NAMALWA (cell line): ENCODE data around the gene HPSE2.

Source experiments
- DNase-seq: peaks from one replicate; pipeline ENCODE4 v3.0.0-alpha.2; 2015; ENCODE audit warnings: low spot score

HPSE2 gene

DNA sequence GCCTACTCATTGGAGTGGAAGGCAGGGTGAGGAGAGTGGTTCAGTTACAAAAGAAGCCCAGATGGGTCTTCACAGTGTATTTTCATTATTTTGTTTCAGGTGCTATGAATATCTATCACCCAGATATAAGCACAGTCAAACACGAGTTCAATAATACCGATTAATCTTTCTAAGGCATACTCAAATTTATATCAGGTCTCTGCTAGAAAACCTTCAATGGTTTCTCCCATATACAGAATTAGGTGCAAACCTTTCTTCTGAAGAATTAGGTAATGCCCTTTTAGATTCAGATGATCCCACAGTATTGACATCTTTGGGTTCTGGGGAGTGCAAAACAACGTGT, 774.2 kb downstream of the HPSE2 start:
- no peak for DNase-seq

DNA sequence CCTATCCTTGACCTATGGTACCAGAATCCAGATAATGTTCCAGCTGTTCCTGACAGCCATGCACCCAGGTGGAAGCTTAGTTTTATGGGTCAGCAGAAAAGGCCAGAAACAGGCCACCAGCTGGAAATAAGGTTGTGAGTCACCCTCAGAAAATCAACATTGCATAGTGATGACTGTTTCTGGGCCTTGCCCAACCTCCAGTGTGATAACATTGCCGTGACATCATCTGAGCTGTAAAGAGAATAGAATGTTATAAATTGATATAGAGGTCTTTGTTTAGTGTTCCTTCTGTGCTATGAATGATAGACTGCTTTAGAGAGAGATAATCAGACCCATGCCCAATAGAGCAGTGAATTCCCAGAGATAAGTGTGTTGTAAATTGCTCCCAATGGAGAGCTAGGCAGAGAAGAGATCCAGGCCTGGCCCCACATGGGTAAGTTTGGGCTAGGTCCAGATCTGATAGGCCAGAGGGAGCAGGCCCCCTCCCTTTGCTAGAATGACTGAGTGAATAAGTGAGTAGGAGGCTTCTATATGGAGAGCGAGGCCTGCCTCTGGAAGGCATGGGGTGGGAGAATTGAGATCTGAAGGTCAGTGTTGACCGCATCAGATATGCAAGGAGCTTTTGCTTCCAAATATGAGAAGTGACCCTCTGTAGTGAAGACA, 774.7 kb downstream of the HPSE2 start:
- DNase-seq, result no peak

DNA sequence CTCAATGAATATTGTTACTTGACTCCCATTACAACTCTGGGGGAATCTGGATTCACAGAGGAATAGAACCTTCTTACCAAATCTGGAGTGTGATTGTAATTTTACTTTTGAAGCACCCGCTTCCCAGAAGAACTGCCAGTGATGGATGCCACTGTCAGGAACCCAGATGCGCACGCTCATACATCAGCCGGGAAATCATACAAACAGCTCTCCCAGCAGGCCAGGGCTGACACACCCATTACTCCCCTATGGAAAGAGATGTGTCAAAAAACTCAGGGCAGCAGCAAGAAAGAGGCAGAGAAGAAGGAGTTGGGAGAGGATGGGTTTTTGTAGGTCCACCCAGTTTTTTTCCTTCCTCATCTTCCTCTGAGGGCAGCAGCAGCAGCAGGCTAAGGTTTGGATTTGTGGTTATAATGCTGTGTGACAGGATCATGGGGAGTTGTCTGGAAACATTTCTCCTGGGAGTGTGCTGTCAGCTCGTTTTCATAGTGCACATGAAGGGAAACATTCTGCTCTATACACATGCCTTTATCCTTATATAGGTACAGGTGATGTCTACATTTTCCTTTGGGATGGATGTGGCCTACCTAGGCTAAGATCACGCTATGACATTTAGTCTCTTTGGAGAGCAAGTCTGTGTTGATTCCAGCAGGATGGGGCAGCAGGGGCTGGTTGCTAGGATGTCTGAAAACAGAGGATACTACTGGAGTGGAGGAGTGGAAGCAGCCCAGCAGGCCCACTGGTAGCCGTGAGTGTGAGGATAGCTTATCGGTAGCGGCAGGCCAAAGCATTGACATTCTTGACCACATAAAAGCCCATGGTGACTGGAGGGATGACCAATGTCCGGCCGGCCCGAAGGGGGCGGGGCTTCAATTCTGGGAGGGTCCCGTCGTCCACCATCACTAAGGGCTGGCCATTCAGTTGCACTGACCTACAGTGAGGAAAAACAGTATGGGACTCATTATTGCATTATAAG, 776.6 kb downstream of the HPSE2 start:
- no peak for DNase-seq

DNA sequence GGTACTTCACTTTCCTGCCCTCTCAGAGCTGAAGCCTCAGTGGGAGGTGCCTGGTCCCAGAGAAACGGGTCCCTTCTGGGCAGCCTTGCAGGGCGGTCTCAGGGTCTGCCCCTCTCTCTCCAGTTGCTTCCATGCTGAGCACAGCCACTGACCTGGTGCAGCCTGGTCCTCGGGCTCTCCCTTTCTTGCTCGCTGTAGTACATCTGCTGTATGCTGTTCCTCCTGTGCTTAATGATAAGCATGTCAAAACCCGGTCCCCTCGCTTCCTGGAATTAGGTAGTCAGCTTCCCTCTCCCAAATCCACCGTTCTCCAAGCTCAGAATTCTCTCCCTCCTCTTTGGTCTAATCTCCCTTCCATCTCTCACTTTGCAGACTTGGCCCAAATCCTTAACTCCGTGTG, 777.9 kb downstream of the HPSE2 start:
- DNase-seq, result no peak

DNA sequence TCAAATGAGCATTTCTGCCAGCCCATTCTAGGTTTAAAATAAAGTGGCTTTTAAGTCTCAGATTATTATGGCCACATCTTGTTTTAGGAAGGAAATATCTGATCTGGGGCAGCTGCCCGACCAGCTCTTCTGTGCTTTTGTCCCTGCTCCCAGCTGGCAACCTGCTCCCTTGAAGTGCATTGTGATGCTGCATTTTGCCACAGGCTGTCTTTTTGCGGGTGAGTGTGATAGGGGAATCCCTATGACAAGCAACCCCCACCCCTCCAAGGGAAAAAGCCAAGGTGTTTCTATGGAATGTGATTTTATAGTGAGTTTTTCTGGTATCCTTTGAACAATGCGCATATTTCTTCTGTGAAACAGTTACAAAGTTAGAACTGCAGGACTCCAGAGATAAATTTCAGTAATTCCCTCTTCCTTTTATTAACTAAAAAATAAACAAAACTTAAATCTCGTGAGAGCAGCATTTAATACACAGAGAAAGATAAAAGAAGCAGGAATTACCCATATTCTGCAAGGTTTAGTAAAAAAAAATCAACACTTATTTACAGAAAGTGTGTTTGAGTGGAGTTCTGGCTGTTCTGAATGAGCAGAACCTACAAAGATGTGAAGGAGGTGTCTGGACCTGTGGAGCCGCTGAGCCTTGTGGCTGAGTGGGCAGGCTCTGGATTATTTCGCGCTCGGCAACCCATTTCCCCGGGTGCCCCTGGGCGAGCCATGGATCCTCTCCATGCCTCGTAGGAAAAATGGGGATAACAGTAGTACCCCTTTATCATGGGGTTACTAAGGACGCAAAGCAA, 778.8 kb downstream of the HPSE2 start:
- DNase-seq, result no peak

DNA sequence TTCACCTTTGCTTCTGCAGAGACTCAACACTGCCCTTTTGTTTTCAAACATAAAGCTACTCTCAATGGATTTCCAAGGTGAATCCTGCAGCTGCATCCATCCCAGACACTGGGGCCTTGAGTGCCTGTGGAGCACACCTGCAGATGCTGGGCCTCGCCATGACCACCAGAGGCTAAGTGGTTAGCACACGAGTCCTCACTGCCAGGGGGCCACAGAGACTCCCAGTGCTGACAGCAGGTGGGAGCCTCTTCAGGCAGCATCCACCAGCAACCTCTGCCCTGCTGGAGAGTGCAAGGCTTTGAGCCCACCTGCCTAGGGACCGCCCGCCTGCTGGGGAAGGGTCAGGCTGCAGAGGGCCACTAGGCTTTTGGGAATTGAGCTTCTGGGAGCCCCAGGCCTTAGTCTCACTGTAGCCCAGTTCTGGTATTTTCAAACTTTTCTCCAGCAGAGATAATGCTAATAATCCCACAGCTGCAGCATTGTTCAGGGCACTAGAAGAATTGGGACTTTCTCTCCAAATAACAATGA, 779.5 kb downstream of the HPSE2 start:
- DNase-seq, result no peak

DNA sequence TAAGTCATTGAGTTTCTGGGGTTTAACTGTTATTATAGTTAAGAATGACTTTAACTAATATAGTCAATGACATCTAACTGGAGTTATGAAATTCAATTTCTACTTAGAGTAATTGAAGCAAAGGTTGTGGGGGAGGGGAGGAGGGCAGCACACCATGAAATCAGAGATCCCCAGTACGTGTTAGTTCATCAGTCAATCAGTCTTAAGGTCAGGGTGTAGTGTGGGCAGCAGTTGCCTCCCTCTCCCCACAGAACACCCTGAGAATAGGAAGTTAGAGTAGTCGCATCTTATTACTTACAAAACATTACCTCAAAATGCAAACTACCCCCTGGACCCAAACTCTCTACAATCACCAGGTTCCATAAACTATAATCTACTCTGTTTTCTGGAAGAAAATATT, 781.9 kb downstream of the HPSE2 start:
- no peak for DNase-seq

DNA sequence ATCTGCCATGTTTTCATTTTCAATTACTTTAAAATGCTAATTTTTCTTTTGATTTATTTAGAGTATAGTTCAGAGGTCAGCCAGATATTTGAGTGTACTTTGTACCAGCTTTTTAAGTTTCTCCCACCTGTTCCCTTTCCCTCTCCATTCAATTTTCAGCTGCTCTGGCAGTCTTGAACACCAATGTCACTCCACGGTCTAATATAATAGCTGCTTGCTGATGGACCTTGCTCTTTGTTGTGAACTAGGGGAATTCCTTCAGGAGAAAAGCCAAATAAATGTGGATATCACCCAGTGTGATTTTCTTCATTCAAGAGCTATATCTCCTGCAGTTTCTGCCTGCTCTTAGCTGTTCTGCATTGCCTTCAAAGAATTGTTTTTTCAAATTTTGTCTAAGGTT, 785.0 kb downstream of the HPSE2 start:
- no peak for DNase-seq

DNA sequence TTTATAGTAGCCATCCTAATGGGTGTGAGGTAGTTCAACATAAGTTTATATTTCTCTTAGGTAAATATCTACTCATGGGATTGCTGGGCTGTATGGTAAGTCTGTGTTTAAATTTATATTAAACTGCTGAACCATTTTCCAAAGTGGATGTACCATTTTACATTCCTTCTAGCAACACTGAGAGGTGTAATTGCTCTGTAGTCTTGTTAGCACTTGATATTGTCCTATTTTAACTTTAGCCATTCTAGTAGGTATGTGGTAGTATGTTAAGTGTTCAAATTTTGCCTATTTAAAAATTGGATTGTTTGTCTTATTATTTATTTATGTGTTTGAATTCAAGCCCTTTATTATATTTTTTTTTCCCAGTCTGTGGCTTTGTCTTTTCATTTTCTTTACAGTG, 786.4 kb downstream of the HPSE2 start:
- DNase-seq, result no peak

DNA sequence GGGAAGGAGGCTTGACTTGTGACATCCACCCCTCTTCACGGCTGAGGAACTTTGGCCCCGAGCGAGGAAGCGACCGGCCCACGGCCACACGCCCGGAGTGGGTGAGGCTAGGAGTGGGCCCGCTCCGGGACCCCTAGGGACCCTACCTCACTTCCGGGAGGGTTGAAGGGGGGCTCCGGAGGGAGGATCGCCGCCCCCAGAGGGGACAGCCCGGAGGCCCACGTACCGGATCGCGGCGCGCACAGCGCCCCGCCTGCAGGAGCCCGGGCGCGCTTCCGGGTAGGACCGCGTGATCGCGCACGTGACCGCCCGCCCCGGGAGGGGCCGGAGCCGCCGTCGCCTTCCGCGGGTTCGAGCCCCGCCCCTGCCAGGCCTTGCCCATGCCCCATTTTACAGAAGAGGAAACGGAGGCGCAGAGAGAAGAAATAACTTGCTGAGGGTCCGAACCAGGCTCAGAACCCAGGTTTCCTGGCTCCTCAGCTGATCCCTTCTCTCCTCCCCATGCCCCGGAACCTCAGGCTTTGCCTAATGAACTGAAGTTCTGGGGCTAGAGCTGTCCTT, 788.9 kb downstream of the HPSE2 start, which contains the start of gene HPS1:
HPS1 (minus strand) TSS at position 275 of the 561 bp plus-strand sequence. CDS start 3,695 bp downstream, outside the sequence.
- peak; percentile 82 for DNase-seq

DNA sequence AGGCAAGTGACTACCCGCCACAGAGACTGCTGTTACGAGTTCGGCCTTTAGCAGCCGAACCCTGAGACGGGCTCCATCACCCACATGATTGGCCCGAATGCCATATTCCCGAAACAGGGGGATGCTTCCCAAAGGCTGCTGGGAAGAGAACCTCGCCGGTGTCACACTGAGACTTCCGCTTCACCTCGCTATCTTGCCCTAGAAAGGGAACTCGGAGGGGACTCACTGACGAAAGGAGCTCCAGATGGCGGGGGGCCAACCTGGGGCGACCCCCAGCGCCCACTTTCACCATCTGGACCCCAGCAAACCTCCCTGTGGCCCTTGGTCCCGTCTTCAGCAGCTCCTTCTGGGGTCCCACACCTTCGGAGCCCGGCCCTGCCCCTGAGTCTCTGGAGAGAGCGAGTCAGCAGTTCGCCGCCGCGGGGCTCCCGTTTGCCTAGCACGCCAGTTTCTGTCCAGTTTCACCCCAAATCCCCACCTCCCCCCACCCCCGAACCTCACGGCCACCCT, 789.4 kb downstream of the HPSE2 start:
- DNase-seq, result peak; percentile 50

DNA sequence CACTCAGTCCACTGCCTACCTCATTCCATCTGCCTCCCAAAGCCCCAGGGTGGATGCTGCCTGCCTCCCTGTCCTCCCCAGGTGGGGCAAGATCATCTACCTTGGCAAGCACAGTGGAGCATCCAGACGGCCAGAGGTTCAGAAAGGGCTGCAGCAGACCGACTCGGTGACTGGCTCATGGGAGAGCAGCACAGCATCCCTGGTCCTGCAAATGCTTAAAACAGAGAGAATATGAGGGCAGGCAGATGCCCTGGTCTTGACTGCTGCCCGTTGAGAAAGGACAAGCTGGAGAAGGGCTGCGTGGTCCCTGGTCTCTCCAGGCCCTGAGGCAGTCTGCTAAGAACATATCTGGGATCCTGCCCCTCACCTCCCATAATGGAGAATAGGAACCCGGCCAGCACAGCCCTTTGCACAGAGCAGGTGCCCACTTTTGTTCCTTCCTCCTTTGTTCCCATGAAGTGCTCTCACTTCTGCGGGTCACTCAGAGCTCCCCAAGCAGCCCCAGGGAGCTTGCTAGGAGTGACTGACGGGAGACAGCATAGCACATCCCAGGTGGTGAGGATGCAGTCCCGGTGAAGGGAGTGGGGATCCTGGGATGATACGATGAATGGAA, 790.3 kb downstream of the HPSE2 start:
- no peak for DNase-seq

DNA sequence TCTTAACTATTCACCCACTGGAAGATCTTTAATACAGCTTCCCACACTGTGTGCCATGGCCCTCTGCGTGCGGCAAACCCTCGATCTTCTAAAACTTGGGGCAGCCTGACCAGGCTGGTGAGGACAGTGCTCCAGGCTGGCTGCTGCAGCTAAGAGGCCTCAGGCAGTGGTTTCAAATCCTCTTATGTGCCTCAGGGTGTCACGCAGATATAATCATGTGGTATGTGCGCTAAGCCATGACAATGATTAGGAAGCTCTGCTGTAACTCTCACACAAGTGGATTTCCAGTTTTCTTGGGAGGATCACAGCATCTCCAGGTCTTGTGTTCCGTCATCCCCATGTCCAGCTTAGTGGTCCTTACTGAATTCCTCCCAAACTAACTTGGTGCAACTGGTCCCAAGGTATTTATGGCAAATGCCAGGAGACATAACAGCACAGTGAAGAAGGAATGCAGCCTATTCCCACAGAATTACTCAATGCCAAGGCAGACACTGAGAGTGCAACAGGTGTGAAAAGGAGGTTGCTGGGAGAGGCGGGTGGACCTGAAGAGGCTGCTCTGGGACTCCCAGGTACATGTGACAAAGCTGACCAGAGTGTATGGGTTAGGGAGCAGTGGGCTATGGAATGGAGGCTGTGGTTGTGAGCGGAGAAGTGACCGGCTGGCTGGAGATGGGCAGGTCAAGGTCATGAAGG, 791.2 kb downstream of the HPSE2 start:
- DNase-seq, result peak; percentile 27

DNA sequence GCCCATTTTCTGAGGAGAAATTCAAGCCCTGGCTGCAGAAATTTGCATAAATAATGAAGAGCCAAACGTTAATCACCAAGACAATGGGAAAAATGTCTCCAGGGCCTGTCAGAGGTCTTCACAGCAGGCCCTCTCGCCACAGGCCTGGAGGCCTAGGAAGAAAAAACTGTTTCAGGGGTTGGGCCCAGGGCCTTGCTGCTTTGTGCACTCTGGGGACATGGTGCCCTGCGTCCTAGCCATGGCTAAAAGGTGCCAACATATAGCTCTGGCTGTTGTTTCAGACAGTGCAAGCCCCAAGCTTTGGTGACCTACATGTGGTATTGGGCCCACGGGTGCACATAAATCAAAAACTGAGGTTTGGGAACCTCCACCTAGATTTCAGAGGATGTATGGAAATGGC, 796.9 kb downstream of the HPSE2 start:
- DNase-seq, result no peak

DNA sequence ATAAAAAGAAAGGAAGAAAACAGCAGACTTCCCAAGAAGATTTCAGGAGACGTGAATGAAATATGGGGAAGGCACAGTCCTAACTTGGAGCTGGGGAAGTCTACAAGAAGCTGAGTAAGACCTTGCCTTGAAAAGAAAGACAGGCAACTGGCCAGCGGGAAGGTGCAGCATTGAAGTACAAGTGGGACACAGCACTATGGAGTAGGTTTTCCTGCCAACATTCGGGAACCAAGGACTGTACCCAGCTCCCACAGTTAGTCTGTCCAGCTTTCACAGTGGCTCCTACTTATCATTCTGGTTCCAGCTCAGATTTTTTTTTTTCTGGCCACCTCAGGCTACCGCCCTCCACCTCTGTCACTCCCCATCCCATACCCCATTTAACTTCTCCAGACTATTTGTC, 798.9 kb downstream of the HPSE2 start:
- DNase-seq, result no peak

DNA sequence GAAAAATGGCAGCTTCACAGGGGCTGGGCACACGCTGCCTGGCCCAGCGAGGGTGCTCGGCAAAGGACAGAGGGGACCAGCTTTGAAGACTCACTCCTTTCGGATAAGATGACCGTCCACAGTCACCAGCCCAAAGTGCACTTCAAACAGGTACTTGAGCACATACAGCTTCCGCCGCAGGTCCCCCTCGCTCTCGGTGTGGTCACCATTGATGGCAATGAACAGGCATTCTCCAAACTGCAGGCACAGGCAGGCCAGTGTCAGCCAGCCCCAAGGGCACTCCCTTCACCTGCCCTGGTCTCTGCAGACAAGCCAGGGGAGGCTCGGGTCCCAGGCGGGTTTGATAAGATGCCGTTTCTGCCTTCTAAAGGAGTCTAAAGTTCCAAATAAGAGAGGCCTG, 800.5 kb downstream of the HPSE2 start:
- no peak for DNase-seq

DNA sequence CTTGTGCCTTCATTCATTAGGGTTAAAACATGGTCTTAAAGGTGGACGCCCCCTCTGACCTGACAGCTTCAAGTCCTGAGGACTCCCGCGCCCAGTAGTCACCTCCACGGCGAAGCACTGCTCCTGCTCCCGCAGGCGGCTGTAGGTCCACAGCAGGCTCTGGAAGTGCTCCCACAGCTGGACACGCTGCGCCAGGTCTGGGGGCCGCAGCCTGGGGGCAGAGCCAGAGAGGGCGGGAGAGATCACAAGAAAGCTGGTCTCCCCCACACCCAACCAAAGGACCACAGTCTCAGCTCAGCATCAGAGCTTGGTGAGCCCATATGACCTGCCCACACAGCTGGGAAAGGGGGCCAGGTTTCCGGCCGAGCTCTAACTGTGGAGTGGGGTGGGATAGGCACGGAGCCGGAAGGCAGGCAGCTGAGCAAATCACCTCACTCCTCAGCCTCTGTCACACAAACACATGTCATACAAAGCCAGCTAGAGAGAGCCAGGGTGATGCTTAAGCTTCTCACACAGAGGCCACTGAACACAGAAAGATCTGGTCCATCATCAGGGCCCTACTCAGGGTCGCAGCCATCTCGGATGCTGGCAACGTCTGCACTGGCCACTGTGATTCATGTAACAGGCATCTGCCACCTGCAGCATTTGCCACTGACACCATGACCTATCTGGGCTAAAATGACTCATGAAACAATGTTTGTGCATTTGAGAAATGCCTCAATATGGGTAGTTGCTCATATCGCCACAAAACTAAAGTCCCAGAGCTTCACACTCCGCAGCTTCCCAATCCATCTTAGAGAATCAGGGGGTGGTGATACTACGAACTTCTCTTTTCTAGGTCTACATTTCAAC, 801.5 kb downstream of the HPSE2 start:
- DNase-seq, result no peak

DNA sequence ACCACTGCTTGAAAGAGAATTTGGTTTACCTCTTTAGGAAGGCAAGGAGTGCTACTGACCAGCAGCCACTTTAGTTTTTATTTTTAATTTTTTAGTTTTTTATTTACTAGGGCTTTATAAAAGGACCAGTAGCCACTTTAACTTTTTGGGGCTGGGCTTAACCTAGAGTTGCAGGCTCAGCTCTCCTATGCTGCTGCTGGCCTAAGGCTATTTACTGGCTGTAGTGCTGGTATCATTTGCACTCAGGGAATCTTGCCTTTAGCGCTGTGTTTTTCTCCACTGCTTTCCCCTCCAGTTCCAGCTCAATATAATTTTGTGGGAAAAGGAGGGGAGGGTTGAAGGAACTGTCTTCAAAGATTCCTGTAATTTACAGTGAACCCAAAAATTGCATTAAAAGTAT, 802.3 kb downstream of the HPSE2 start:
- no peak for DNase-seq

DNA sequence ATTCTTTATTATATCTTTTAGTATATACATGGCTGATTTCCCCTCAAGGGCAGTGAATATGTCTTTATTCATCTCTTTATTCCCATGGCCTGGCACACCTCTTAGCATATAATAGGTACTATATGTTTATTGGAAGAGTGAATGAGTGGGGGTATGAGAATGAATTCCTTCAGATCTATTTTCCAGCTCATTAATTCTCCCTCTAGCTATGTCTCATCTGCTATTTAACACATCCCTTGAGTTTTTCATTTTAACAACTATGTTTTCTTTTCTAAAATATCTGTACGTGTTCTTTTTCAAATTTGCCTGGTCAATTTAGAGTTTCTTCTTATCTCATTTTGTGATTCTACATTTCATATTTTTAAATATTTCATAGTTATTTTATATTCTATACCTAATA, 803.3 kb downstream of the HPSE2 start:
- DNase-seq, result no peak

DNA sequence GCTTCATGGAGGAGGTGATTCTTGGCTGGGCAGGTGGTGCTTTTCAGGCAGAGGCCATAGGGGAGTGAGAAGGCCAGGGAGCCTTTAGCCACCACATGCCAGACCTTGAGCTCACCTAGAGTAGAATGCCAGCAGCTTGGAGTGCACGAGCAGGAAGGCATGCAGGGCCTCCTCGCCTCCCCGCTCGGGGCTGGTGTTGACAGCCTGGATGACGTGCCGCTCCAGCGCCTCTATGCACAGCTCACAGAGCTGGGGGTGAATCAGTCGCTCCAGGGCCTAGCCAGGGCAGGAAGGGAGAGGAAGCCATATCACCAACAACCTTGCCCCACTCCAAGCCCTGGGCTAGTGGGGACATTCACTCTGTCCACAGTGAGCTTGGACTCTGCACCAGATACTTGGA, 804.6 kb downstream of the HPSE2 start:
- no peak for DNase-seq
